NCI-H345 treated with DMSO at 0.1 percent for 48 hours (cell line): Measurements from ENCODE around the gene NPIPB12.
"Not testable (repeated sequence)": the region's sequence is repeated elsewhere in the genome, so short reads cannot be mapped to it uniquely, and the experiment has no call there.

Experiments used
- DNase-seq: peaks from one replicate; lab custom pipeline; 2025; ENCODE audit not compliant: unreplicated experiment; lab: John Stamatoyannopoulos, UW

Gene NPIPB12

GRCh38 chr16:29506308-29506707 lies at the start of gene NPIPB12:
NPIPB12 (minus strand) TSS chr16:29506408.
- not testable (repeated sequence) for DNase-seq

GRCh38 chr16:29521520-29521919 lies 15.3 kb upstream of the NPIPB12 start:
- DNase-seq: not testable (repeated sequence)

GRCh38 chr16:29482276-29482675 lies 23.9 kb downstream of the NPIPB12 start:
- DNase-seq: not testable (repeated sequence)

GRCh38 chr16:29472065-29472464 lies 34.1 kb downstream of the NPIPB12 start:
- DNase-seq: not testable (repeated sequence)

GRCh38 chr16:29469660-29470059 lies 36.5 kb downstream of the NPIPB12 start:
- not testable (repeated sequence) for DNase-seq

- not testable (repeated sequence) for DNase-seq
These were observed 38.4 kb downstream of the NPIPB12 start for GRCh38 chr16:29467654-29468366.

- not testable (repeated sequence) for DNase-seq
These were observed 39.3 kb downstream of the NPIPB12 start for GRCh38 chr16:29466904-29467303.

GRCh38 chr16:29465985-29466824 lies 40.0 kb downstream of the NPIPB12 start:
- DNase-seq: not testable (repeated sequence)

GRCh38 chr16:29460647-29461030 lies 45.6 kb downstream of the NPIPB12 start:
- not testable (repeated sequence) for DNase-seq

GRCh38 chr16:29459706-29460646 lies 46.2 kb downstream of the NPIPB12 start, which contains the start of gene SULT1A4:
SULT1A4 (plus strand) TSS chr16:29459913; CDS start chr16:29461386, 1,473 bp downstream.
- DNase-seq: not testable (repeated sequence)

- not testable (repeated sequence) for DNase-seq
These were observed 48.5 kb downstream of the NPIPB12 start for GRCh38 chr16:29457660-29458059.

- not testable (repeated sequence) for DNase-seq
These were observed 51.4 kb downstream of the NPIPB12 start for GRCh38 chr16:29454828-29455227.

GRCh38 chr16:29454269-29454668 lies 51.9 kb downstream of the NPIPB12 start, which contains the start of the genes BOLA2 and SLX1B:
BOLA2 (minus strand) TSS chr16:29454351; CDS start chr16:29454253, 98 bp downstream.
SLX1B (plus strand) TSS chr16:29454533.
- DNase-seq: not testable (repeated sequence)

- not testable (repeated sequence) for DNase-seq
These were observed 52.5 kb downstream of the NPIPB12 start for GRCh38 chr16:29453754-29454153.
